Common myeloid progenitor, CD34-positive (primary cell): ENCODE data around the gene ABCC5.

Source experiments
- CTCF ChIA-PET: fragments of 350-600 bp; sonication (Branson Sonifier 250); formaldehyde crosslinking; loops from one replicate; lab custom pipeline; 2021; ENCODE audit warnings: antibody characterized with exemption; lab: Charles Lee
- POLR2A ChIA-PET: fragments of 350-600 bp; sonication (Branson Sonifier 250); formaldehyde crosslinking; loops from one replicate; lab custom pipeline; 2021; ENCODE audit warnings: antibody characterized with exemption; lab: Charles Lee
- DNase-seq, 3 donors: peaks; one replicate each; pipeline versions ENCODE4 v3.0.0 to v3.0.0-alpha.2; 2013
- H3K27ac ChIP-seq, 2 experiments: 1 replicate in 1 of 2; 2 replicates in 1 of 2; pipeline ENCODE4 v1.7.0; 2013; ENCODE audit warnings: inconsistent platforms in 2 of 2, low read length in 2 of 2, mild to moderate bottlenecking in 2 of 2, low read depth in 1 of 2, moderate library complexity in 1 of 2; ENCODE audit not compliant: severe bottlenecking in 2 of 2, insufficient read depth in 1 of 2, poor library complexity in 1 of 2
- H3K27me3 ChIP-seq, 5 experiments: replicated peaks in 2 of 5; 1 replicate in 3 of 5; 2 replicates in 2 of 5; pipeline versions ENCODE4 v1.6.1 to v1.7.0; 2013; ENCODE audit warnings: low read length in 4 of 5, mild to moderate bottlenecking in 2 of 5, moderate library complexity in 2 of 5, inconsistent platforms in 1 of 5; ENCODE audit not compliant: insufficient read depth in 5 of 5, control insufficient read depth in 4 of 5
- H3K36me3 ChIP-seq, 4 experiments: 1 replicate in 2 of 4; 2 replicates in 2 of 4; pipeline versions ENCODE4 v1.6.1 to v1.7.0; 2013; ENCODE audit warnings: low read length in 3 of 4, control low read depth in 1 of 4, mild to moderate bottlenecking in 1 of 4; ENCODE audit not compliant: control insufficient read depth in 4 of 4, insufficient read depth in 4 of 4
- H3K4me1 ChIP-seq, 4 experiments: 1 replicate in 3 of 4; 2 replicates in 1 of 4; pipeline versions ENCODE4 v1.6.1 to v1.7.1; 2013; ENCODE audit warnings: low read length in 3 of 4, mild to moderate bottlenecking in 3 of 4, control low read depth in 1 of 4, inconsistent platforms in 1 of 4, moderate library complexity in 1 of 4; ENCODE audit not compliant: control insufficient read depth in 4 of 4, insufficient read depth in 4 of 4; ENCODE audit errors: control extremely low read depth in 1 of 4
- H3K4me3 ChIP-seq, 7 experiments: 1 replicate in 4 of 7; 2 replicates in 3 of 7; pipeline versions ENCODE4 v1.5.1 to v1.7.0; 2013; ENCODE audit warnings: mild to moderate bottlenecking in 7 of 7, low read length in 6 of 7, moderate library complexity in 6 of 7, inconsistent platforms in 2 of 7, low read depth in 2 of 7, control low read depth in 1 of 7; ENCODE audit not compliant: insufficient read depth in 4 of 7, control insufficient read depth in 1 of 7; ENCODE audit errors: extremely low read depth in 1 of 7
- H3K9me3 ChIP-seq, 5 experiments: 1 replicate in 4 of 5; 2 replicates in 1 of 5; pipeline versions ENCODE4 v1.6.1 to v1.7.1; 2013; ENCODE audit warnings: low read length in 4 of 5, mild to moderate bottlenecking in 2 of 5, inconsistent platforms in 1 of 5, low read depth in 1 of 5, moderate library complexity in 1 of 5; ENCODE audit not compliant: control insufficient read depth in 4 of 5, insufficient read depth in 2 of 5; ENCODE audit errors: control extremely low read depth in 1 of 5
- WGBS: methylation state at CpG from one replicate; pipeline ENCODE4 v1.1.5; 2013; ENCODE audit not compliant: insufficient coverage; 5-methylcytosine and 5-hydroxymethylcytosine counted together

The ABCC5 gene

DNA sequence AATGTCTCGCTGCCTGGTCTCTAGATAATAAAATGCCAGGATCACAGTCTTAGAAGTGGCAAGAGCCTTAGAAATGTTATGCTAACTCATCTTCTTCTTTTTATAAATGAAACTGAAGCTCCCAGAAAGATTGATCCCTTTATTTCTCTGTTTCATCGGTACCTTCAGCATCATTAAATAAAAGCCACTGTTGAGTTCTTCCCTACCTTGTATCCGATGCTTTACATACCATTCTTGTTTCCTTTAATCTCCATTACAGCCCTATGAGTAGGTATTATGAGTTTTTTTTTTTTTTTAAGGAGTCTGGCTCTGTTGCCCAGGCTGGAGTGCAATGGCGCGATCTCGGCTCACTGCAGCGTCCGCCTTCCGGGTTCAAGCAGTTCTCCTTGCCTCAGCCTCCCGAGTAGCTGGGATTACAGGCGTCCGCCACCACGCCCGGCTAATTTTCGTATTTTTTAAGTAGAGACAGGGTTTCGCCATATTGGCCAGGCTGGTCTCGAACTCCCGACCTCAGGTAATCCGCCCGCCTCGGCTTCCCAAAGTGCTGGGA, 815 bp upstream of the ABCC5 start:
- Histone ChIP-seq H3K9me3 (no peaks in the 10 kb centered on the region), H3K4me1 (peaks cover 4 to 30% (median 28%) of the 10 kb centered on the region in 4 experiments), H3K27me3 (peaks cover 0 to 9% (median 0%) of the 10 kb centered on the region in 5 experiments), H3K4me3 (peak overlapping the region; percentile 94 to 99 (median 99)), H3K27ac (peak overlapping the region; percentile 37 to 83), H3K36me3 (peaks cover 0 to 6% (median under 1%) of the 10 kb centered on the region in 4 experiments)
- ChIA-PET POLR2A (interaction anchor here (0.6 to 1.0 kb wide), 4 partner anchors 12 to 447 kb away, joined by 3 to 9 read pairs (median 3); no protein-coding TSS in a partner anchor), CTCF (interaction anchor here (0.7 to 2.3 kb wide), 8 partner anchors 11 to 193 kb away, joined by 3 to 13 read pairs (median 3); partner anchors contain the start of genes EIF2B5 and MAP6D1)
- 93% methylated on average over 10 of the region's 21 CpGs for WGBS
- no peak for DNase-seq

DNA sequence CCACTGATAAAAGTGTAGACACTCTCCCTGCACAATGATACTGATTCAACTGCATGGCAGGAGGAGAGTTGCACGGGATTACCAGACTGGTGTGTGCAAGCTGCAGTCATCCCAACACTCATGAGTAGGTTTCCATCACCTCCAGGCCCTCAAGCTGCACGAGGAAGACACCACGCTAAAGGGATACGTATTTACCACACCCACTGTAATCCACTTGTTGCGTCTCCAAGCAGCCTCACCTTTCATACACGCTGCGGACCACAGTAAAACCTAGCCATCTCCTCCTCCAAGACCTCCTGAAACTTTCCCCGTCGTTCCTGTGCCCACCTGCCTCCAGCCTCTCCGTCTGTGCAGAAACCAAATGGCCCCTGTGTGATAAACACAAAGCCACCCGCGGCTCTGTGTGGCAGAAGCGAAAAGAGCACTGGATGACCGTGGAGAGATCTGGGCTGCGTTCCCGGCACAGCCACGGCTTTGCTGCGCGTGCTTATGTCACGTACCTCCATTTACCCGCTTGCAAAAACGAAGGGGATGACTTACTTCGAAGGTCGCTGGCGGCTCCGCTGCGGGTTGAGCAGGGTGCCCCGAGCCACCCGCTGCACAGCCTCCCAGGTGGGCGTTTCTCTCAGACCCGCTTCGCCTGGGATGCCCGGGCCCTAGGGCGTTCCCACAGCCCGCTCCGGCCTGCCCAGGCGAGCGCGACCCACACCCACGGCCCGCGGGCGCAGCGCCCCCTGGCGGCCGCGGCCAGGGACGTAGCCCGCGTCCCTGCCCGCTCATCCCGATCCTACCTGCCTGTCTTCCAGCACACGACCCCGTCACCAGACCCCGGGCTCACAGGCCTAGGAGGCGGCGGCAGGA, 643 bp downstream of the ABCC5 start:
- peak overlapping the region in 1 of 2 experiments; percentile 83 for H3K27ac ChIP-seq
- peaks cover 0 to 9% (median 5%) of the 10 kb centered on the region in 4 experiments for H3K36me3 ChIP-seq
- H3K27me3 ChIP-seq: peaks cover 0 to 9% (median 0%) of the 10 kb centered on the region in 5 experiments
- POLR2A ChIA-PET: no interaction called here
- CTCF ChIA-PET: interaction anchor here (0.6 to 3.3 kb wide), 11 partner anchors 10 to 121 kb away, joined by 3 to 13 read pairs (median 4); partner anchors contain the start of gene EIF2B5
- no peaks in the 10 kb centered on the region for H3K9me3 ChIP-seq
- H3K4me1 ChIP-seq: peaks cover 4 to 22% (median 20%) of the 10 kb centered on the region in 4 experiments
- WGBS: 15% methylated on average over 49 of the region's 57 CpGs
- H3K4me3 ChIP-seq: peak overlapping the region; percentile 94 to 99 (median 99)
- peak in 1 of 3 donors; percentile 37 for DNase-seq

DNA sequence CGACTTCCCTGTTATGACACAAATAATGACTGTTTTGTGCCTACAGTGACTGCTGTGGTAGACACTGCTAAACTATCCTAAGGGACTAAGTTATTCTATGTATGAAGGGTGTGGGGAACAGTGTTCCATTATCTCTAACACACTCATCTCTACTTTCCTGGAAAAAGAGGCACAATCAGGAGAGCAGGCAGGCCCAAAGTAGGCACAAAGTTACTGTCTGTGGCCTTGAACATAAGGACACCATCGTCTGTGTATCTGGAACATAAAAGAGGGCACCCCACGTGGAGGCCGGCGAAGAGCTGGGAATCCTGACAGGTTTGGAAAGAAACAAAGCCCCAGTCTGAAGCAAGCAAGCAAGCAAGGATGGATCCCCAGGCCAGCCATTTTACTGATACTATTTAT, 1.5 kb downstream of the ABCC5 start:
- DNase-seq: no peak
- peak overlapping the region in 1 of 2 experiments; percentile 0 for H3K27ac ChIP-seq
- H3K27me3 ChIP-seq: peaks cover 0 to 9% (median 0%) of the 10 kb centered on the region in 5 experiments
- H3K9me3 ChIP-seq: no peaks in the 10 kb centered on the region
- H3K4me3 ChIP-seq: no peak overlapping the region
- peaks cover 0 to 16% (median 15%) of the 10 kb centered on the region in 4 experiments for H3K4me1 ChIP-seq
- CTCF ChIA-PET: interaction anchor here (0.9 to 3.3 kb wide), 7 partner anchors 10 to 120 kb away, joined by 3 to 12 read pairs (median 5); partner anchors contain the start of gene EIF2B5
- 100% methylated on average over 4 of the region's 5 CpGs for WGBS
- peaks cover 3 to 12% (median 8%) of the 10 kb centered on the region in 4 experiments for H3K36me3 ChIP-seq
- POLR2A ChIA-PET: no interaction called here

DNA sequence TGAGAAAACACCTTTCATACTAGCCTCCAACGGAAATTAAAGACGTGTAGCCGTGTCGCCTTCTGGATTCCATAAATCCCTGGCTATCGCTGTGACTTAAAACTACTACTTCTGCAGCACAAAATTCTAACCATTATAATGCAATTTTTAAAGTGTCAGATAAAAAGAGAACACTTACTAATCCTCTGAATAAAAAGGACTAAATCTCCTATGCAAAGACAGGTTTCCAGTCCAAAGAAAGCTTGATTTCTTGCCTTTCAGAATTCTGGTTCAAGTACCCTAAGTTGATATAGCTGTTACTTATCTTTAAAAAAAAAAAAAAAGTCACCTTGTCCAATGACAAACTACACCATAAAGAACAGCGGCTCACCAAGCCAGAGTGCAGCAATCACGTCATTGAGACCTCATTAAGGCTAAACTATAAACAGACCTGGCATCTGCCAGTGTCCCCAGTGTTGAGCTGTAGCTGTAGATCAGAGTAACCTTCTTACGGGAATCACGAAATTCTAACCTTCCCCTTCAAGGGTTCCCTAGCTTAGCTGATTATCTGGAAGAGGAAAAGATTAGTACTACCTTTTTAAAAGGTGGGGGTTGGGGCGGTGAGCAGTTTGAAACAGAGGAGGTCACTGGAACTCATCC, 2.2 kb downstream of the ABCC5 start:
- POLR2A ChIA-PET: no interaction called here
- CTCF ChIA-PET: interaction anchor here (0.9 to 3.3 kb wide), 10 partner anchors 9 to 161 kb away, joined by 3 to 12 read pairs (median 4); partner anchors contain the start of gene EIF2B5
- Histone ChIP-seq H3K36me3 (peaks cover 3 to 17% (median 11%) of the 10 kb centered on the region in 4 experiments), H3K27me3 (peaks cover 0 to 9% (median 0%) of the 10 kb centered on the region in 5 experiments), H3K27ac (peak overlapping the region in 1 of 2 experiments; percentile 0), H3K4me1 (peaks cover 0 to 16% (median 15%) of the 10 kb centered on the region in 4 experiments), H3K9me3 (no peaks in the 10 kb centered on the region), H3K4me3 (no peak overlapping the region)
- 95% methylated on average over 6 of the region's 10 CpGs for WGBS
- DNase-seq: no peak

DNA sequence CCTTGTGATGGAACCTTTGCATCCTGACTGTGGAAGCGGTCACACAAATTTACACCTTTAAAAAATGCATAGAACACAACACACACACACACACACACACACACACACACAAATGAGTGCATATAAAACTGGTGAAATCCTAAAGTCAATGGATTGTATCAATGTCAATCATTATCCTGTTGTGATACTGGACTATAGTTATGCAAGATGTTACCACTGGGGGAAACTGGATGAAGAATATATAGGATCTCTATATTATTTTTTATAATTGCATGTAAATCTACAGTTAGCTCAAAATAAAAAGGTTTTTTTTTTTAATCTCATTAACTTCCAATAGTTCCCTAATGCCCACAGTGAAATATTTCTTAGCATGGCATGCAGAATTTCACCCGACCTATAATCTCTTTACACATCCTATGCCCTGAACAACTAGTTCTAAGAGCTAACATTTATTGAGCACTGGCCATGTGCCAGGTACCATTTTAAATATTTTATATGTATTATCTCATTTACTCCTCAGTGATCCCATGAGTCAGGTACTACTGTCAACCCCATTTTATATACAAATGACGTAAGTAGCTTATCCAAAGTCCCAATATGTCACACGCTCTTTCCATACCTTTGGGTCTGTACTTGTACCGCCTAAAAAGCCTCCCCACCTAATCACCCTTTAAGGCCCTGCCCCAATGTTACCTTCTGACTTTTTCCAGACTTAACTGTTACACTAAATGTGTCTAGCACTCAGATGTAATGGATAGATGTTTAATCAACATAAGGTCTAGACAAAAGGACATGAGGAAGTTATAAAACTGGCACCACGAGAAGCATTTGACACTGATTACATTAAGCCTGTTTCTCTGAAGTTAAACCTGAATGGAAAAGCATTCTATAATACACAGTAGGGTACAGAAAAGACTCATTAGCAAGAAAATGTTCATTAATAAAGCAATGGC, 5.5 kb downstream of the ABCC5 start:
- H3K36me3 ChIP-seq: peaks cover 5 to 19% (median 15%) of the 10 kb centered on the region in 4 experiments
- peaks cover 0 to 1% (median 0%) of the 10 kb centered on the region in 5 experiments for H3K27me3 ChIP-seq
- H3K9me3 ChIP-seq: no peaks in the 10 kb centered on the region
- ChIA-PET POLR2A (no interaction called here), CTCF (interaction anchor here (0.6 kb wide), 1 partner anchor 451 kb away, joined by 3 read pairs; no protein-coding TSS in a partner anchor)
- H3K27ac ChIP-seq: no peak overlapping the region
- WGBS: 93% methylated on average over 2 of the region's 6 CpGs
- H3K4me3 ChIP-seq: no peak overlapping the region
- H3K4me1 ChIP-seq: peaks cover 0 to 7% (median 7%) of the 10 kb centered on the region in 4 experiments
- no peak for DNase-seq
